Measurements from ENCODE around the gene TBXAS1.

TBXAS1 gene

GRCh38 chr7:140006600-140006999 lies 177.5 kb downstream of the TBXAS1 start:
- Histone ChIP-seq H3K9me2 (replicated peaks; ENCODE audit: insufficient read depth, low read length) (no peaks in the 10 kb centered on the region), H3K9ac (ENCODE audit: low read length) (no peak overlapping the region), H3K36me3 (replicated peaks; ENCODE audit: insufficient read depth, low read length) (no peaks in the 10 kb centered on the region), H3K27ac (ENCODE audit: low read length) (no peak overlapping the region), H3K27me3 (replicated peaks; ENCODE audit: insufficient read depth, low read length) (no peaks in the 10 kb centered on the region), H3K4me3 (ENCODE audit: low read length) (no peak overlapping the region), H3K4me1 (ENCODE audit: low read length) (no peaks in the 10 kb centered on the region), H3F3A (ENCODE audit: insufficient read depth, low read length) (no peaks in the 10 kb centered on the region), H3K4me2 (ENCODE audit: low read depth, low read length) (no peak overlapping the region), H3K9me3 (replicated peaks; ENCODE audit: insufficient read depth, low read length) (no peaks in the 10 kb centered on the region), H2AFZ (ENCODE audit: low read length) (no peak overlapping the region), H3K79me2 (ENCODE audit: low read length) (no peaks in the 10 kb centered on the region), H4K20me1 (ENCODE audit: insufficient read depth, low read length) (no peaks in the 10 kb centered on the region)
- no peak for TF ChIP-seq EZH2phosphoT487 (IDR thresholded peaks at IDR 0.05; ENCODE audit: low read length)
- TF ChIP-seq, protein P1, sequence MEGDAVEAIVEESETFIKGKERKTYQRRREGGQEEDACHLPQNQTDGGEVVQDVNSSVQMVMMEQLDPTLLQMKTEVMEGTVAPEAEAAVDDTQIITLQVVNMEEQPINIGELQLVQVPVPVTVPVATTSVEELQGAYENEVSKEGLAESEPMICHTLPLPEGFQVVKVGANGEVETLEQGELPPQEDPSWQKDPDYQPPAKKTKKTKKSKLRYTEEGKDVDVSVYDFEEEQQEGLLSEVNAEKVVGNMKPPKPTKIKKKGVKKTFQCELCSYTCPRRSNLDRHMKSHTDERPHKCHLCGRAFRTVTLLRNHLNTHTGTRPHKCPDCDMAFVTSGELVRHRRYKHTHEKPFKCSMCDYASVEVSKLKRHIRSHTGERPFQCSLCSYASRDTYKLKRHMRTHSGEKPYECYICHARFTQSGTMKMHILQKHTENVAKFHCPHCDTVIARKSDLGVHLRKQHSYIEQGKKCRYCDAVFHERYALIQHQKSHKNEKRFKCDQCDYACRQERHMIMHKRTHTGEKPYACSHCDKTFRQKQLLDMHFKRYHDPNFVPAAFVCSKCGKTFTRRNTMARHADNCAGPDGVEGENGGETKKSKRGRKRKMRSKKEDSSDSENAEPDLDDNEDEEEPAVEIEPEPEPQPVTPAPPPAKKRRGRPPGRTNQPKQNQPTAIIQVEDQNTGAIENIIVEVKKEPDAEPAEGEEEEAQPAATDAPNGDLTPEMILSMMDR (IDR thresholded peaks at IDR 0.05; ENCODE audit: low read length), result no peak
- no peak for TF ChIP-seq EZH2 (optimal IDR thresholded peaks at IDR 0.05; ENCODE audit: low read depth, low read length)
- no peak for DNase-seq

DNA sequence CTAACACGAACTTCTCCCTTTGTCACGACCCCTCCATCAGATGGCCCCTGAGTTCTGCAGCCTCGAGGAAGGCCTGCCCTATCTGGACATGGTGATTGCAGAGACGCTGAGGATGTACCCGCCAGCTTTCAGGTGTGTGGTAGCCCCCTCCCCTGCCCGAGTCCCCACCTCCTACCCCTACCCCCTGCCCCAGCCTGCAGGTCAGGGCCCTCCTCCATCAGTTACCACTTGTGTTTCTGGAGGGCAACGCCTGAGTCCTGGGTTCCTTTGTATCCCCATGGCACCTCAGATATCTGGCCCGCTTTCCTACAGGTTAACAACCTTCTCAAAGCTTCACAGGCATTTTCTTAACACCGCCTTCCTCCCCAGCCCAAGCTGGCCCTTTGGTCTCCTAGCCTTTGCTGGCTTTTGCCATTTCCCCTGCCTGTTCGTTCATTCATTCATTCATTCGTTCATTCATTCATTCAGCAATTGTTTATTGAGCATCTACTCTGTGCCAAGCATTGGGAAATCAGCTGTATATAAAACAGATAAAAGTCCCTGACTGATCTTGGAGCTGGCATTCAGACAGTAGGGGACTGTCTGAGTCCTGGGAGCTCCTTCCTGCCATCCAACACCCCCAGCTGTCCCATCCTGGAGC lies 178.1 kb downstream of the TBXAS1 start:
- H3K27ac ChIP-seq (ENCODE audit: low read length), result no peak overlapping the region
- DNase-seq, result no peak
- H3K27me3 ChIP-seq (replicated peaks; ENCODE audit: insufficient read depth, low read length), result no peaks in the 10 kb centered on the region
- no peaks in the 10 kb centered on the region for H3K79me2 ChIP-seq (ENCODE audit: low read length)
- no peaks in the 10 kb centered on the region for H4K20me1 ChIP-seq (ENCODE audit: insufficient read depth, low read length)
- H3K4me3 ChIP-seq (ENCODE audit: low read length), result no peak overlapping the region
- H3K4me2 ChIP-seq (ENCODE audit: low read depth, low read length), result no peak overlapping the region
- H3K9me3 ChIP-seq (replicated peaks; ENCODE audit: insufficient read depth, low read length), result no peaks in the 10 kb centered on the region
- TF ChIP-seq EZH2phosphoT487 (IDR thresholded peaks at IDR 0.05; ENCODE audit: low read length) (no peak), EZH2 (optimal IDR thresholded peaks at IDR 0.05; ENCODE audit: low read depth, low read length) (no peak)
- TF ChIP-seq, protein P1 (IDR thresholded peaks at IDR 0.05; ENCODE audit: low read length), result no peak
- H3F3A ChIP-seq (ENCODE audit: insufficient read depth, low read length), result no peaks in the 10 kb centered on the region
- H3K9me2 ChIP-seq (replicated peaks; ENCODE audit: insufficient read depth, low read length), result no peaks in the 10 kb centered on the region
- no peak overlapping the region for H3K9ac ChIP-seq (ENCODE audit: low read length)
- no peaks in the 10 kb centered on the region for H3K36me3 ChIP-seq (replicated peaks; ENCODE audit: insufficient read depth, low read length)
- no peak overlapping the region for H2AFZ ChIP-seq (ENCODE audit: low read length)
- no peaks in the 10 kb centered on the region for H3K4me1 ChIP-seq (ENCODE audit: low read length)

DNA sequence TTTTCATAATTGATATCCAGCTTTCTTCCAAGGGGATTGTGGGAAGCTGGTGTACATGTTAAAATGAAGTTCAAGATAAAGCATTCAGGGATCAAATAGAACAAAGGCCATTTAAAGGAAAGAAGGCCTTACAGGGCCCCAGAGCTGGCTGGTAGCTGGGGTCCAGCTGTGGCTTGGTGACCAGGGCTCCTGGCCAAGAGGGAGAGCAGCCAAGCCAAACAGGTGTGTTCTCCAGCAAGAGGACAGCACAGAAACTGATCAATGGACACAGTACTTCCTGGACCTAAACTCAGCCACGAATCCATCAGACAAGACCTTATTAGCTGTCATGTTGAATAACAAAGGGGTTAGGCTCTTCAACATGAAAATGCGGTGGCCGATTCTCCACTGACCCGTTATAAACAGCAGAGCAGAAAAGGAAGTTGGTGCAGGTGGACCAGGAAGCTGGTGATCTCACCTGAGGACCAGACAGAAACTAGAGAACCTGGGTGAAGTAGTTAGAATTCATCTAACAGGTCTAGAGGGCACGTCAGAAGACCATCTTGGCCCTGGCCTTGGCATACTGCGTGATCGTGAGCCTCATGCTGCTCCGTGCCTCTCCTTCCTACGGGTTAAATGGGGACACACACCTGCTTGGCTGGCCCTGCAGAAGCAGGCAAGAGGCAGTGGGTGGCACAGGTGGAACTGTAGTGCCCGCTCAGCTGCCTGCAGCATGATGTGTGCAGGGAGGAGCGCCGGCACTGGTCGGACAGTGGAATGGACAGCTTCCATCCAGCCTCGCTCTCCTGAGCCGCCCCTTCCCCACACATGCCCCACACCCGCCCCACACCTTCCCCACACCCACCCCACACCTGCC lies 179.9 kb downstream of the TBXAS1 start:
- no peak overlapping the region for H3K4me3 ChIP-seq (ENCODE audit: low read length)
- no peak for DNase-seq
- H3K9me2 ChIP-seq (replicated peaks; ENCODE audit: insufficient read depth, low read length), result no peaks in the 10 kb centered on the region
- H3K27me3 ChIP-seq (replicated peaks; ENCODE audit: insufficient read depth, low read length), result no peaks in the 10 kb centered on the region
- TF ChIP-seq EZH2 (optimal IDR thresholded peaks at IDR 0.05; ENCODE audit: low read depth, low read length), result no peak
- TF ChIP-seq, protein P1 (IDR thresholded peaks at IDR 0.05; ENCODE audit: low read length), result no peak
- no peak for TF ChIP-seq EZH2phosphoT487 (IDR thresholded peaks at IDR 0.05; ENCODE audit: low read length)
- H4K20me1 ChIP-seq (ENCODE audit: insufficient read depth, low read length), result no peaks in the 10 kb centered on the region
- H2AFZ ChIP-seq (ENCODE audit: low read length), result no peak overlapping the region
- no peak overlapping the region for H3K27ac ChIP-seq (ENCODE audit: low read length)
- no peaks in the 10 kb centered on the region for H3F3A ChIP-seq (ENCODE audit: insufficient read depth, low read length)
- no peak overlapping the region for H3K4me2 ChIP-seq (ENCODE audit: low read depth, low read length)
- no peak overlapping the region for H3K9ac ChIP-seq (ENCODE audit: low read length)
- no peaks in the 10 kb centered on the region for H3K4me1 ChIP-seq (ENCODE audit: low read length)
- no peaks in the 10 kb centered on the region for H3K79me2 ChIP-seq (ENCODE audit: low read length)
- H3K36me3 ChIP-seq (replicated peaks; ENCODE audit: insufficient read depth, low read length), result no peaks in the 10 kb centered on the region
- H3K9me3 ChIP-seq (replicated peaks; ENCODE audit: insufficient read depth, low read length), result no peaks in the 10 kb centered on the region
